NCI-H748 treated with DMSO at 0.1 percent for 48 hours (cell line): Measurements from ENCODE around the gene HNF4A.
"Not testable (repeated sequence)": the region's sequence is repeated elsewhere in the genome, so short reads cannot be mapped to it uniquely, and the experiment has no call there.

Source experiments
- DNase-seq: peaks from one replicate; lab custom pipeline; 2025; lab: John Stamatoyannopoulos, UW

Gene HNF4A

DNA sequence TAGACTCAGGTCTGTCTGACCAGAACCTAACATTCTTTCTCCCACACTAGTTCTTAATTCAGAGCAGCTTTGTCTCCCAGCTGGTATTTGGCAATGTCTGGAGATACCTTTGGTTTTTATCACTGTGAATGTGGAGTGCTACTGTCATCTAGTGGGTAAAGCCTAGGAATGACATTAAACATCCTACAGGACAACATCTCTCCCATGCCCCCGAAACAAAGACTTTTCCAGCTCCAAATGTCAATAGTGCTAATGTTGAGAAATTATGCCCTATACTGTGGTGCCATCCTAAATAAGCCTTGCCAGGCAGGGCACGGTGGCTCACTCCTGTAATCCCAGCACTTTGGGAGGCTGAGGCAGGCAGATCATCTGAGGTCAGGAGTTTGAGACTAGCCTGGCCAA, 116.0 kb downstream of the HNF4A start:
- DNase-seq, result no peak

GRCh38 chr20:44472283-44472682, 116.8 kb downstream of the HNF4A start:
- not testable (repeated sequence) for DNase-seq

DNA sequence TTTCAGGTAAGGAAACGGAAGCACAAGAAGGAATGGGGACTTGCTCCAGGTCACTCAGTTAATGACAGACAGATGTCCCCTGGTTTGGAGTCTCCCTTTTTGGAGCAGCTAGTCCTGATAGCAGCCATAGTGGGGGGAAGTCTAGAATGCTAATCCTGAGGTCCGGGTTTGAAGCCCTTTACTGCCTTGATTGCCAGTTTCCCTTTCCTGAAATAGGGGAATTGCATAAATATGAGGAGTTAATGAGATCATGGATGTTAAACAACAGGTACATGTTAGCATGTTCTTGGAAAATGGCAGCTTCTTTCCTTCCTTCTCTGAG, 119.8 kb downstream of the HNF4A start:
- DNase-seq, result peak; percentile 31

- DNase-seq, result peak; percentile 68
Observed at GRCh38 chr20:44475694-44476560, 120.4 kb downstream of the HNF4A start, which contains the start of gene TTPAL. TSS of gene TTPAL (plus strand) at chr20:44475874. CDS start at chr20:44480000, 4,126 bp downstream.

GRCh38 chr20:44477151-44477550, 121.7 kb downstream of the HNF4A start:
- DNase-seq, result no peak

DNA sequence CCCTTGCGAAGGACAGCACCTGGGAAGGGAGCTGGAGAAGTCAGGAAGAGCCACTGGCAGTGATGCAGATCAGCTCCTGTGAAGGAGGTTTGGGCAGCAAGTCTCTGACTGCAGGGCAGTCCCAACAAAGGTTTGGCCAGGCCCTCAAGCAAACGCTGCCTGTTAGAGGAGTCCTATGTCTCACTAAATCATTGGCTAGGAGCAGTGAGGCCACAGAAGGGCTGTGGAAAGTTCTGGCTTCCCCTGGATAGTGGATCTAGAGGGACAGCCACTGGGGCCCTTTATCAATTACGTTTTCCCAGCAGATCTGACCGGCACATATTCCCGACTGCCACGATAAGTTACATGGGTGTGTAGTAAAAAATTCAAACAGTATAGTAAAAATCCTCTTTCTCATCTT, 122.7 kb downstream of the HNF4A start:
- no peak for DNase-seq

DNA sequence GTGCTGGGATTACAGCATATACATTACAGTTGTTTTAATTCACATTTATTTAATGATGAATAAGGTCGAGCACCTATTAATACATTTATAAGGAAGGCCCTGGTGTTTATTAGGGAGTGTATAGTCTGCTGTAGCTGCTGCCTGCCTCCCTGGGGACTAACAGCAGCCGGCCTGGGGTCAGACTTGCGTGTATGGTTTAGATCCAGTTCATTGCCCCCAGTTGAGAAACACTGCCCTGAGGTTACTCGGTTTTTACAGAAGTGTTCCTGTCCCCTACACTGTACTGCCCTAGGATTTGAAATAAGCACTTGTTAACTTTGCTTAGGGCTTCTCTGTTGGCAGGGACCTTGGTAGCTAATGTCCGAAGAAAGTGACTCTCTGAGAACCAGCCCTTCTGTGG, 124.1 kb downstream of the HNF4A start:
- DNase-seq, result no peak

- DNase-seq, result no peak
Observed at GRCh38 chr20:44480097-44480496, 124.6 kb downstream of the HNF4A start.

DNA sequence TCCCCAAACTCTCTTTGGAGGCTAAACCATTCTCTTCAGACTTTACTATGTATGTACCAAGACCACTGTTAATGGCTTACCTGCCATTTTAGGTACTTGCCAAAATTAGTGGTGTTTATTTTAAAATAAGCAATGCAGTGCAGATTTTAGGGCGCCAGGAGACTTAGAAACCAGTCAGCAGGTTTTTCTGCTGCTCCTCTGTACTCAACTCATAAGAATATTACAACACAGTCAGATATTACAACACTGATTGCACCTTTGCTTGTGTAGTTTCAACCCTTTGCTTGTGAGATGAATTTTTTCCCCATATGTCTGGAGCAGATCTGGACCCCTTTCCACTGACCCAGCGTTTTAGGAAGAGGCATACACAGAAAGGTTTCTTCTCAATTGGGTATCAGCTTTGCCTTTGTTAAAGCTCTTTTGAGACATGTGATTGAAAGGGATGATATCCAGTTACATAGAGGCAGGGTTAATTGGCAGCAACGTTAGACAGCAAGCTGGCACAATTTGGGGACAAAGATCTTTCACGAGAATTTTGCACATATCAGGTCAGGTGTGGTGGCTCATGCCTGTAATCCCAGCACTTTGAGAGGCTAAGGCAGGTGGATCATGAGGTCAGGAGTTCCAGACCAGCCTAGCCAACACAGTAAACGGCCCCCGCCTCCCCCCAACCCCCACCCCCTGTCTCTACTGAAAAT, 126.4 kb downstream of the HNF4A start:
- no peak for DNase-seq

GRCh38 chr20:44483112-44483511, 127.6 kb downstream of the HNF4A start:
- no peak for DNase-seq
